OCI-LY3 (cell line): ENCODE data around the gene MDGA2.

Experiments
- EZH2phosphoT487 ChIP-seq: fragments of 200-600 bp; shearing (Covaris generic); IDR thresholded peaks from 2 replicates; pipeline ENCODE4 v1.6.1; 2018; ENCODE audit warnings: antibody characterized with exemption, mixed run types, low read depth
- TF ChIP-seq, protein P1 (sequence below): fragments of 200-600, 300-600 bp; sonication (generic); IDR thresholded peaks from 2 replicates; pipeline ENCODE4 v1.5.1; 2014; ENCODE audit warnings: antibody characterized with exemption, low read length, low read depth

DNA sequence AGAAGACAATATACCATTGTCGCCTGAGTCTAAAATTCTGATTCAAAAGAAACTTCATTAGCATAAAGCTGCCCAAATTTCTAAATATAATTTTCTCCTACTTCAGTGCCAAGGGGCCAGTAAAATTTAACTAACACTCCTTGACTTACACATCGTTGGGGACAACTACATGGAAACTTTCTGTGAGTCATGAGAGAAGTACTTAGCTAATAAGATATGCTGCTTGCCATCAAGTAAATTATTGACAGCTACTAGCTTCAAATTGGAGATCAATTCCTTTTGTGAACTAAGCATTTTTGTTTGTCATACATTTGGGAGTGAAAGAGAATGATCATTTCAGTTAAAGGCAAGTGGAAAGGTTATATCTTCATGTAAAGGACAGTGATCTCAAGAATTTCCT, 373.3 kb downstream of the MDGA2 start:
- TF ChIP-seq, protein P1, sequence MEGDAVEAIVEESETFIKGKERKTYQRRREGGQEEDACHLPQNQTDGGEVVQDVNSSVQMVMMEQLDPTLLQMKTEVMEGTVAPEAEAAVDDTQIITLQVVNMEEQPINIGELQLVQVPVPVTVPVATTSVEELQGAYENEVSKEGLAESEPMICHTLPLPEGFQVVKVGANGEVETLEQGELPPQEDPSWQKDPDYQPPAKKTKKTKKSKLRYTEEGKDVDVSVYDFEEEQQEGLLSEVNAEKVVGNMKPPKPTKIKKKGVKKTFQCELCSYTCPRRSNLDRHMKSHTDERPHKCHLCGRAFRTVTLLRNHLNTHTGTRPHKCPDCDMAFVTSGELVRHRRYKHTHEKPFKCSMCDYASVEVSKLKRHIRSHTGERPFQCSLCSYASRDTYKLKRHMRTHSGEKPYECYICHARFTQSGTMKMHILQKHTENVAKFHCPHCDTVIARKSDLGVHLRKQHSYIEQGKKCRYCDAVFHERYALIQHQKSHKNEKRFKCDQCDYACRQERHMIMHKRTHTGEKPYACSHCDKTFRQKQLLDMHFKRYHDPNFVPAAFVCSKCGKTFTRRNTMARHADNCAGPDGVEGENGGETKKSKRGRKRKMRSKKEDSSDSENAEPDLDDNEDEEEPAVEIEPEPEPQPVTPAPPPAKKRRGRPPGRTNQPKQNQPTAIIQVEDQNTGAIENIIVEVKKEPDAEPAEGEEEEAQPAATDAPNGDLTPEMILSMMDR = no peak
- no peak for TF ChIP-seq EZH2phosphoT487
